Measurements from ENCODE around the gene DPEP1.

- TF ChIP-seq GATA2 (IDR thresholded peaks at IDR 0.05; ENCODE audit: low read depth, low read length): no peak
- TF ChIP-seq GATA3 (IDR thresholded peaks at IDR 0.05; ENCODE audit: low read depth, low read length): no peak
Observed at GRCh38 chr16:89599451-89599858, 14.0 kb upstream of the DPEP1 start.
